GM19324 (cell line): ENCODE measurements around the gene HSP90AA1.
A peak's percentile ranks its signal among the peaks of the same experiment; 100 is the strongest.
"Not testable (repeated sequence)": the region's sequence is repeated elsewhere in the genome, so short reads cannot be mapped to it uniquely, and the experiment has no call there.

Experiments used
- ATAC-seq: cut with Tn5 transposase; IDR thresholded peaks from one replicate; pipeline ENCODE4 v1.9.1; 2021; ENCODE audit warnings: mild to moderate bottlenecking, moderate library complexity; ENCODE audit not compliant: unreplicated experiment, low FRiP score

The HSP90AA1 gene

DNA sequence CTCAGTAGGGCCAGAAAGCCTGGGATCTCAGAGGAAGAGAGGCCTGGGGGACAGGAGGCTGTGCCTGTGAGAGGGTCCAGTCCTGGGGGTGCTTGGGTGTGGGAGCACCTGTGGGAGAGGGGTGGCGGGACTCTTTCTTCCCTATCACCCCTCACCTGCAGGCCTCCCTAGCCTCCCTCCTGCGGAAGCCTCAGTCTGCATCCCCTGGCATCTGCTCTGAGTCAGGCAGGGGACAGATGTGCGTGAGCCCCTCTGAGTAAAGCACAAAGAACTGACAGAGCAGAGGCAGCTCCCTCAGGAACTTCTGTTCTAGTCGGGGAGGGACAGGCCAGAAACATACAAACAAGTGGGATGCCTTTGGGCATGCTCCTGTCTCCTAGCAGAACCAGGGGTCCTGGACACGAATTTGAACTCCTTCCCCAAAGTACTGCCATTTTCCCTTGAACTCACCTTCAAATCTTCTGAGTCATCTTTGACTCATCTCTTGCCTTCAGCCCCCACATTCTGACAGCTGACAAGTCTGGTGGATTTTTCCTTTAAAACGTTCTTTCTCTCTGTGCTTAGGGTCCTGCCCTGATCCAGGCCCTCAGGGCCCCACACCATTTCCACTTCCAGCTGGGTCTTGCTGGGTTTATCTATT lies 8.5 kb upstream of the HSP90AA1 start:
- ATAC-seq = no peak

DNA sequence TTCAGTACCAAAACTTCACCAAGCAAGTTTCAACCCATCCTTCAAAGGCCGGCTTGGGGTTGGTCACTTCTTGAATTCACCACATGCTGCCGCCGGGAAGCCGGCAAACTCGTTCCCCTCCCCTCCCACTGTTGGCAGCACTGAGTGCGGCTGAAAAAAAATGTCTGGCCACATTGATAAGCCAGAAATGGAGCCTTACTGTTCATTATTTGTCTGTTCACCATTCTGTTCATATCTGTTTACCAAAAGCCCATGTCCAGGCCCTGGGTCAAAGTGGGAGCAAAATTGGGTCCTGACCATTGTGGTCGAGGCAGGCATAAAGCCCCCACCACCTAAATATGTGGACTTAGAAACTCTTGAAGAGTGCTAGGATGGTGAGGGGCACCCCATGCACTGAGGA lies 7.3 kb upstream of the HSP90AA1 start:
- ATAC-seq = no peak

DNA sequence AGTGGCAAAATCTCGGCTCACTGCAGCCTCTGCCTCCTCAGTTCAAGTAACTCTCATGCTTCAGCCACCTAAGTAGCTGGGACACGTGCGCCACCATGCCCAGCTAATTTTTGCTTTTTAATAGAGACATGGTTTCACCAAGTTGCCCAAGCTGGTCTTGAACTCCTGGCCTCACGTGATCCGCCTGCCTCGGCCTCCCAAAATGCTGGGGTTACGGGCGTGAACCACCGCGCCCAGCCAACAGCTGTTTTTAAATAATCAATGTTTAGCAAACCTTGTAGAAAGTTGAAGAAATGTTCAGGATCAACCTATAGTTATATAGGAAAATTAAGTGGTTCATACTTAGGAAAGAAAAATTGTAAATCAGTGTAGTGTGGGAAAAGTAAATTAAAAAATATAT lies 6.0 kb upstream of the HSP90AA1 start:
- ATAC-seq = no peak

GRCh38 chr14:102090713-102091112 lies 3.9 kb upstream of the HSP90AA1 start:
- ATAC-seq = no peak

DNA sequence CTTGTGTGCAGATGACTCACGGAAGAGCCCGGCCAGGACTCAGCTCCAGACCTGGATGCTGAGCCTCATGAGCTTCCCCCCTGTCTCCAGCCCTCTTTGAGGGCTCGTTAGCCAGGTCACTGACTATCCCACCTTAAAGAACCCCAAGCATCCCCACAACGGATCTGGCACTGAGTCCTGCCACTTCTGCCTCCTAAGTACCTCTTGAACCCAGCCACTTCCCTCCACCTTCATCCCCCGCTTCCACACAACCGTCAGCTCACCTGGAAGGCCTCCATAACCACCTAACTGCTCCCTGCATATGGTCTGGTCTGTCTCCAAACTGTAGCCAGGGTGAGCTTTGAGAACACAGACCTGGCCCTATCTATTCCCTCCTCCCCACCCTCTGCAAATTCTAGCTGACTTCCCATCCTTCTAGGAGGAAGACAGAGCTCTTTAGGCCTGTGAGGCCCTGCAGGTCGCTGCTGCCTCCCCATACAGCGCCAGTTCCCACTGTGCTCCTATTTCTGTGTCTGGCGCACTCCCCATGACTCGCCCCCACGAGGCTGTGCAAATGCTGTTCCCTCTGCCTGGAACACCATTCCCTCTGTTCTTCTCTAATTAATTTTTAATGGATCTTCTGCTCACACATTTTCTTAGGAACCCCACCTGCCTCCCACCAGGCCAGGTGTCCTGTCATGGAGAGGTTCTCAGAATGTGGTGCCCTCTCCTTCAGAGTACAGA lies 2.9 kb upstream of the HSP90AA1 start:
- ATAC-seq = no peak

- ATAC-seq = no peak
Measured at GRCh38 chr14:102088012-102088792, 1.4 kb upstream of the HSP90AA1 start.

- no peak for ATAC-seq
Measured at GRCh38 chr14:102087762-102088011, 843 bp upstream of the HSP90AA1 start.

- ATAC-seq = no peak
Measured at GRCh38 chr14:102086709-102086971, 204 bp downstream of the HSP90AA1 start.

DNA sequence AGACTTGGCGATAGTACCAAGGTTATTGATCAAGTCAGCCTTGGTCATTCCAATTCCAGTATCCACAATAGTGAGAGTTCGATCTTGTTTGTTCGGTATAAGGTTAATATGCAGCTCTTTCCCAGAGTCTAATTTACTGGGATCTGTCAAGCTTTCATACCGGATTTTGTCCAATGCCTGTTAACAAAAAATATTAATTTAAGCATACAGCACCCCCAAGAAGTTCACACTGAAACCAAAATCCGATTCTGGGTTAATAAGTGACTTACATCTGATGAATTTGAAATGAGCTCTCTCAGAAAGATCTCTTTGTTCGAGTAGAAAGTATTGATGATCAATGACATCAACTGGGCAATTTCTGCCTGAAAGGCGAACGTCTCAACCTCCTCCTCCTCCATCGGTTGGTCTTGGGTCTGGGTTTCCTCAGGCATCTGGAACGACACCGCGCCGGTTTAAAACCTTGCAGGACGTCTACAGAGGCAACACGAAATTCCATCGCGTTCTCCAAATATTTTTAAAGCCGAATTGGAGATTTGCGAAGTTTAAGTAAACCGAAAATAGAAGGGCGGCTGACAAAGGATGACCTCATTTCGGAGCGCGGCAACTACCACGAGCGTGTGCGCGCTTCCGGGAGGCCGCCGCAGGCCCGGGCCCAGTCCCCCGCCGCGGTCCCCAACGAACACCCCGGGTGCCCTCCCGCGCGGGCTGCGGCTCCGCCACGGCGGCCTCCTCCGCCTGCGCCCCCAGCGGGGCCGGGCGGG lies 716 bp downstream of the HSP90AA1 start:
- peak; percentile 25 for ATAC-seq

DNA sequence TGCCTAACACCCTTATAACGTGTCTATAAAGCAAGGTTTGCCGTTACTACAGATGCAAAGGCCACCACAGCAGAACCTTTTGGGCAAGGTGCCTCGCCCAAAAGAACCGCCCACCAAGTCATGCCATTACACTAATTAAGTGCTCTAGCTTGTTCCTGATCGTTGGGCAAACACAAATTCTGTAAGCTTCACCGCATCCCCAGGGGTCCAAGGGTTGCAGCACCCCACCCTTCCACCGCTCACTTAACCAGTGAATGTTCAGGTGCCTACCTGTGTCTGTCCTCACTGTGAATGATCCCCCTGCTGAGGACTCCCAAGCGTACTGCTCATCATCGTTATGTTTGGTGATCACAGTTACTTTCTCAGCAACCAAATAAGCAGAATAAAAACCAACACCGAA lies 1.4 kb downstream of the HSP90AA1 start:
- no peak for ATAC-seq

DNA sequence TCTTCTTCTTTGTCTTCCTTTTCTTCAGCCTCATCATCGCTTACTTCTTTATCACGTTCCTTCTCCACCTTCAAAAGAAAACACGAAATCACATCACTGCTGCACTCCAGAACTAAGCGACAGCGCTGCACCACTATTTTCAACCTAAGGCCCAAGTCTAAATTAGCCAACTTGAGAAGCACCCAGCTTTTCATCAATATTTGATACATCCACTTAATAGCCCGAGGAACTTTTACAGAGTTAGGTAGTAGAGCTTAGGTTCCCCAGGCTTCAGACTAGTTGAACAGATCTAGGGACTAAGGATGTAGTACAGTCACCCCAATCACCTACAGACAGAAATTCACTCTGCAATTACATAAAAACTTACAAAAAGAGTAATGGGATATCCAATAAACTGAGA lies 1.9 kb downstream of the HSP90AA1 start:
- no peak for ATAC-seq

GRCh38 chr14:102084522-102084921 lies 2.3 kb downstream of the HSP90AA1 start:
- not testable (repeated sequence) for ATAC-seq

DNA sequence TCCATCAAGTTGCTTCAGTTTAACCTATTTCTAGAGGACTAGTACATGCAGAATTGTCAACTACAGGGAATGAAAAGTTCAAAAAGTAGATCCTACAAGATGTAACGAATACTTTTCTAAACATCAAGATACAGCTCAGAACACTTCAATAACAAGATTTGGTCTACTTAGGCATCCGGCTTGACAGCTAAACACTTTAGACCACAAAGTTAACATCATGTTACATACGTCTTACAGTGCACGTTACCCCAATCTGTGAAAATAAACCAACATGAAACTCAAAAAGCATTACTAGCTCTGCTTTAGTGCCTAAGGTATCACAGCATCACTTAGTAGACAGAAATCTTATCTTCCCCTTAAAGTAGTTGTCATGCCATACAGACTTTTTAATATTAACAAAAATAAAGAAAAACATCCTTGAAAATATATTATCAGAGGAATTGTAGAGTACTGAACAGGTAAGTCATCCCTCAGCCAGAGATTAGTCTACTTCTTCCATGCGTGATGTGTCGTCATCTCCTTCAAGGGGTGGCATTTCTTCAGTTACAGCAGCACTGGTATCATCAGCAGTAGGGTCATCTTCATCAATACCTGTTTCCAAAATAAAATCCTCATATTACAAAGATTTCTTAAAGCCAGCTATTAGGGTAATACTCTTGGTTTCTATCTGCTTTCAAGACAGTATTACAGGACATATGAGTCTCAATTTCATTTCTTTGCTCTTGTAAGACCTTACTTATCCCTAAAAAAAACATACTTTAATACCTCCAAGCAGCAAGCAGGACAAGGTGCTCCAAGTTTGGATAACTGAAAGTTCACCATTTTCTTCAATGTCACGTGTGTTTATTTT lies 5.4 kb downstream of the HSP90AA1 start:
- ATAC-seq = no peak

- no peak for ATAC-seq
Measured at GRCh38 chr14:102080183-102081080, 6.4 kb downstream of the HSP90AA1 start.

DNA sequence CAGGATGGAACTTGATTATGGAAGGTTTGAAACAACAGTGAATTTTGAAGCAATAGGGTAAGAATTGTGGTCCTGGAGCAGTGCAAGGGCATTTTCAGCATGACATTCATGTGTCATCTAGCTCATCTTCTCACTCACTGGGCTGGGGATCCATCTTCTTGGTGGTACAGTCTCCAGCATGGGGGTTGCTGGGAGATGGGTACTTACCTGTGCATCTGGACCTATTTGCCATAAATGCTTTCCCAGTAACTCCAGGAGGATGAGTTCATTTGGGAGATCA lies 7.2 kb downstream of the HSP90AA1 start:
- ATAC-seq = no peak

DNA sequence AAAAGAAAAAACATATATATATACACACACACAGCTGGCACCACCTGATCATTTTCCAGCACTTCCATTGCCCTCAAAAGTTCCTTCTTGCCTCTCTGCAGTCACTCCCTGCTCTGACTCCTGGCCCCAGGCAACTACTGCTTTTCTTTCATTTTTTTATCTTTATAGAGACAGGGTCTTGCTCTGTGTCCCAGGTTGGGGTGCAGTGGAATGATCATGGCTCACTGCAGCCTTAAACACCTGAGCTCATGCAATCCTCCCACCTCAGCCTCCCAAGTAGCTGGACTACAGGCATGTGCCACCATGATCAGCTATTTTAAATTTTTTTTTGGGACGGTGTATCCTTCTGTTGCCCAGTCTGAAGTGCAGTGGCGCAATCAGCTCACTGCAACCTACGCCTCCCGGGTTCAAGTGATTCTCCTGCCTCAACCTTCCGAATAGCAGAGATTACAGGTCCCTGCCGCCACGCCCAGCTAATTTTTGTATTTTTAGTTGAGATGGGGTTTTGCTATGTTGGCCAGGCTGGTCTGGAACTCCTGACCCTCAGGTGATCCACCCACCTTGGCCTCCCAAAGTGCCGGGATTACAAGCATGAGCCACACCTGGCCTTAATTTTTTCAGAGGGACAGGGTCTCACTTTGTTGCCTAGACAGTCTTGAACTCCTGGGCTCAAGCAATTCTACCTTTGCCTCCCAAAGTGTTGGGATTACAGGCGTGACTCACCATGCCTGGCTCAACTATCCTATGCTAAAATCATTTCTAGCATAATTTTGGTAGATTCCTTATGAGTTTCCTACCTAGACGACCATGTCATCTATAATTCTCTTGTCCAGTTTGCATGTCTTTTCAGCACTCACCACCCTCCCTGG lies 7.8 kb downstream of the HSP90AA1 start:
- ATAC-seq = no peak

DNA sequence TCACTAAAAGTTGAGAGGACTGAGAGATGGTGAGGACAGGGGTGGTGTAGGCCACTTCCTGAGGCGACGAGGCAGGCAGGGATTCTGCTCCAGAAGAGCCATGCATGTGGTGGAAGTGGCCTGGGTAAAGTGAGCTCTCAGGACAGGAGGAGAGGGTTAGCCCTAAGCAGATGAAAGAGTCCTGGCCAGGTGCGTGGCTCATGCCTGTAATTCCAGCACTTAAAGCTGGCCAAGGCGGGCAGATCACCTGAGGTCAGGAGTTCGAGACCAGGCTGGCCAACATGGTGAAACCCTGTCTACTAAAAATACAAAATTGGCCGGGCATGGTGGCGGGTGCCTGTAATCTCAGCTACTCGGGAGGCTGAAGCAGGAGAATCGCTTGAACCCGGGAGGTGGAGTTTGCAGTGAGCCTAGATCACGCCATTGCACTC lies 8.5 kb downstream of the HSP90AA1 start:
- not testable (repeated sequence) for ATAC-seq

GRCh38 chr14:102077382-102077709 lies 9.5 kb downstream of the HSP90AA1 start:
- ATAC-seq = no peak

GRCh38 chr14:102075155-102075554 lies 11.7 kb downstream of the HSP90AA1 start:
- no peak for ATAC-seq
